Hair follicle dermal papilla cell (primary cell): Measurements from ENCODE around the gene CFLAR. TPM values are rescaled to one million over a fixed set of nuclear protein-coding genes. Genes with fewer than 3 reads are reported as not detected.

ENCODE experiments used
- small RNA-seq: library from RNA; depleted of rRNA; stranded (forward); fragments of <200 nt; gene quantifications from one replicate; pipeline ENCODE3, GENCODE V24; 2012
- total RNA-seq: library from RNA; depleted of rRNA; stranded (reverse); fragments of >200 nt; gene quantifications from 2 replicates; pipeline ENCODE4 v1.2.3, GENCODE V29; 2012

CFLAR gene
- 135 and 157 TPM in 2 replicates for total RNA-seq

GRCh38 chr2:201116115-201116958 lies at the start of gene CFLAR:
TSS of gene CFLAR (plus strand) at chr2:201116164. CDS start at chr2:201129866, 13,702 bp downstream.

GRCh38 chr2:201071479-201072200 lies 44.3 kb upstream of the CFLAR start, which contains the start of the genes HYCC2 and NDUFB3:
TSS of gene HYCC2 (minus strand) at chr2:201071671. CDS start at chr2:201024009, 47,662 bp downstream.
TSS of gene NDUFB3 (plus strand) at chr2:201072001. CDS start at chr2:201078883, 6,882 bp downstream.

GRCh38 chr2:201182650-201183364 lies 66.8 kb downstream of the CFLAR start, which contains the start of gene CASP10:
TSS of gene CASP10 (plus strand) at chr2:201183141. CDS start at chr2:201185778, 2,637 bp downstream.

Small RNA genes within 50 kb of the gene (small RNA-seq; reads per million reads assigned to genes)
- gene AC007283.2, result not detected
- not detected for gene MTND4LP13
- not detected for gene RNU6-1206P
- not detected for gene RNU7-45P

Other genes starting within 250 kb of the CFLAR start
- gene PPIL3, start 227.1 kb upstream of the CFLAR start, total RNA-seq, result 19.0 and 40.2 TPM in 2 replicates
- gene NIF3L1, start 226.8 kb upstream of the CFLAR start, total RNA-seq, result 15.3 and 16.9 TPM in 2 replicates
- 15.6 and 16.2 TPM in 2 replicates for gene ORC2, start 152.5 kb upstream of the CFLAR start, total RNA-seq
- 10.9 and 15.9 TPM in 2 replicates for gene HYCC2, start 44.5 kb upstream of the CFLAR start, total RNA-seq
- gene NDUFB3, start 44.2 kb upstream of the CFLAR start, total RNA-seq, result 18.5 and 23.8 TPM in 2 replicates
- gene CASP10, start 67.0 kb downstream of the CFLAR start, total RNA-seq, result 3.1 and 5.7 TPM in 2 replicates
- gene CASP8, start 144.4 kb downstream of the CFLAR start, total RNA-seq, result 28.6 and 29.4 TPM in 2 replicates
- 1.3 and 1.9 TPM in 2 replicates for gene FLACC1, start 241.2 kb downstream of the CFLAR start, total RNA-seq